C4-2B (cell line): ENCODE data around the gene AFF1.

ENCODE experiments used
- H3K27ac ChIP-seq: fragments of 450-650 bp; 2 replicates; pipeline ENCODE4 v1.5.1; 2017
- CTCF ChIP-seq: fragments of 450-650 bp; conservative IDR thresholded peaks from 2 replicates; pipeline ENCODE4 v1.5.1; 2017; ENCODE audit warnings: mild to moderate bottlenecking
- ZFX ChIP-seq: fragments of 450-650 bp; IDR thresholded peaks from 2 replicates; pipeline ENCODE4 v1.6.1; 2017

Gene AFF1

GRCh38 chr4:87057835-87058355 is 123.1 kb downstream of the AFF1 start:
- H3K27ac ChIP-seq, result no peak overlapping the region
- TF ChIP-seq ZFX (no peak), CTCF (no peak)

DNA sequence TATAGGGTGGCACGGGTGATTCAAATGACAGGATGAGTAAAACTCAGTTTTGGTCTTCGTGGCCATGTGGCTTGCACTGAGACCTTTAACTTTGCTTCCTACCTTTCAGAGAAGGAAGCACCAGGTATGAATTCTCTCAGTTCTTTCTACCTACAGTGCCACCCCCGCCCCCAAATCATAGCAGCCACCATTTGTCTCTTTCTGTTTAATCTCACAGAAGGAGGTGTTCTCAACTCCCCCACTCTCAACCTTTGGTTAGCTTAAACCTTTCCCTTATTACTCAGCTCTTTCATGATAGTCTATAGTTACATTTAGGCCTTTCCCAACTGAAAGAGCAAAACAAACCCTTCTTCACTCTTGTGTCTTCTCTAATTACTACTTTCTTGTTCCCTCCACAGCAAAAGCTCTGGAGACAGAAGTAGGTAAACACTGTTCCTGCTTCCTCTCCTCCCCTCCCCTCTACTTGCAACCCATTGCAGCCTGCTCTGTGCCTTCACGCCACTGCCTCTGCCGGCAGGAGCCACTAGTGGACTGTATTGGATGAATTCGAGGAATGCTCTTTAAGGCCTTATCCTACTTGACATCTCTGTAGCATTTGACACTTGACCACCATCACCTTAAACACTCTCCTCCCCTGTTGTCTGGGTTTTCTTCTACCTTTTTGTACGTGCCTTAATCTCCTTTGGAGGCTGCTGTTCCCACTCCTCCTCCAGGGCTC is 123.7 kb downstream of the AFF1 start:
- TF ChIP-seq CTCF (no peak), ZFX (no peak)
- no peak overlapping the region for H3K27ac ChIP-seq

GRCh38 chr4:87060957-87061356 is 126.1 kb downstream of the AFF1 start:
- no peak overlapping the region for H3K27ac ChIP-seq
- TF ChIP-seq CTCF (no peak), ZFX (no peak)

DNA sequence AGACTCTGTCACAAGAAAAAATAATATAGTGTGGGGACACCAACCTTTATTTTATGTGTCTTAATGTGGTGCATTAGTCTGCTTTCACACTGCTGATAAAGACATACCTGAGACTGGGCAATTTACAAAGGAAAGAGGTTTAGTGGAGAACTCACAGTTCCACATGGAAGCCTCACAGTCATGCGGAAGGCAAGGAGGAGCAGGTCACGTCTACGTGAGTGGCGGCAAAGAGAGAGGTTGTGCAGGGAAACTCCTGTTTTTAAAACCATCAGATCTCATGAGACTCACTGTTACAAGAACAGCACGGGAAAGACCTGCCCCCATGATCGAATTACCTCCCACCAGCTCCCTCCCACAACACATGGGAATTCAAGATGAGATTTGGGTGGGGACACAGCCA is 130.2 kb downstream of the AFF1 start:
- no peak overlapping the region for H3K27ac ChIP-seq

DNA sequence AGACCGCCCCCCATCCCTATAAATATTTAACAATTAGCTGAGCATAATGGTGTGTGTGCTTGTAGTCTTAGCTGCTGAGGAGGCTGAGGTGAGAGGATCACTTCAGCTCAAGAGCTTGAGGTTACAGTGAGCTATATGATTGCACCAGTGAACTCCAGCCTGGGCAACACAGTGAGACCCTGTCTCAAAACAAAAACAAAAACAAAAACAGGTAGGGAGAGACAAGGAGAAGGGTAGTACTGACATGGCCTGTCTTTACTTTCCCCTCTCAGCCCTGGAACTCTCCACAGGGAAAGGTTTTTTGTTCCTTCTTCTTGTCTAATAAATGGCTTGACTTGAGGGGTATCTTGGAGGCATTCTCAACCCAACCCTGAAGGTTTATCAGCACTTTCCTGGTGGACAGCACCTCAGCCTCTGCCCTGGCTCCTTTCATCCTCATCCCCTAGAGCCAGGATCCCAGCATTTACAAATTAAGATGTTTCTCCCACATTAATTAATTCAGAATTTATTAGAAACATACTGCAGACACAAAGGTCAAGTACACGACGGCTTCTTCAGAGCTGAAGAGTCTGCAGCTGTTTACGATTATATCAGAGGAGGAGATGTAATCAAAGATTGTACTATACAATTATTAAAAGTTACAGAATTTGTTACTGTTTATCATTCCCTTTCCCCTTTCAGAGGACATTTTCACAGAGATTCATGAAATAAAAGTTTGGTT is 131.8 kb downstream of the AFF1 start:
- TF ChIP-seq ZFX, result no peak
- TF ChIP-seq CTCF, result no peak
- no peak overlapping the region for H3K27ac ChIP-seq

More for the DNA sequence above, 130.2 kb downstream of the AFF1 start:
- TF ChIP-seq CTCF (no peak), ZFX (no peak)

DNA sequence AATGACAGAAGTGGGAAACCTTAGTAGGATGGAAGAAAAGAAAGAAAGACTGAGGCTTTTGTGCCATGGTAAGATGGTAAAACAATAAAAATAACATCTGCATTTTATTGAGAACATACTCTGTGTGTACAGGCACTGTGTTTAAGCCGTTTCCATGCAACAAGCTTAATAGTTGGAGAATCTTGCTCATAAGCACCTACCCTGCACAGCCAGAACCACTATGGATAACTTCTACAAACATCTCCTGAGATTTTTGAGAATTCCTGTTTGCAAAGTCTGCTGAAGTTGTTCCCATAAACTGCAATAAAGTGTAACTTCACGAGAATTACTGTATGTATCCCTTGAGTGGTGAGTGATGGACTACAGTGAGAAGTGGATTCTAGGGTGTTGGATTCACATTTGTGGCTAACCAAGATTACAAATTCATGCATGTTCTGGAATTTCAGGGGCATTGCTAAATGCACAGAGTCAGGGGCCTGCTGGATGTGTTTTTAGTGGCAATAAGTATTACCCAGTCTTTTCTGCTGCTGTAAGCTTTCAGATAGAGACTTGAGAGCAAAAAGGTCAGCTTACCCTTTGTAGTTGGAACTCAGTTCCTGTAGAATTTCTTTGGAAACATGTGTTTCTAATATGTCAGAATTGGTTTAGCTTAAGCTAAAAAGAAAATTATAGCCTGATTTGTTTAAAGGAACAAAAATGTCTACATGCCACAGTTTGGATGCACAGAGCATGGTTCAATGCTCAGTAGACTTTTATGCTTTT is 132.5 kb downstream of the AFF1 start:
- TF ChIP-seq CTCF, result no peak
- H3K27ac ChIP-seq, result no peak overlapping the region
